CMK (cell line): ENCODE results near the gene RNASE13.

Experiments used
- DNase-seq: peaks from one replicate; pipeline ENCODE4 v3.0.0-alpha.2; 2010; ENCODE audit warnings: low read depth

RNASE13 gene, protein sequence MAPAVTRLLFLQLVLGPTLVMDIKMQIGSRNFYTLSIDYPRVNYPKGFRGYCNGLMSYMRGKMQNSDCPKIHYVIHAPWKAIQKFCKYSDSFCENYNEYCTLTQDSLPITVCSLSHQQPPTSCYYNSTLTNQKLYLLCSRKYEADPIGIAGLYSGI

GRCh38 chr14:21034707-21035106 lies at the start of gene RNASE13:
Gene RNASE13 (minus strand): TSS chr14:21034807. CDS start chr14:21034288, 519 bp downstream.
- DNase-seq, result no peak

DNA sequence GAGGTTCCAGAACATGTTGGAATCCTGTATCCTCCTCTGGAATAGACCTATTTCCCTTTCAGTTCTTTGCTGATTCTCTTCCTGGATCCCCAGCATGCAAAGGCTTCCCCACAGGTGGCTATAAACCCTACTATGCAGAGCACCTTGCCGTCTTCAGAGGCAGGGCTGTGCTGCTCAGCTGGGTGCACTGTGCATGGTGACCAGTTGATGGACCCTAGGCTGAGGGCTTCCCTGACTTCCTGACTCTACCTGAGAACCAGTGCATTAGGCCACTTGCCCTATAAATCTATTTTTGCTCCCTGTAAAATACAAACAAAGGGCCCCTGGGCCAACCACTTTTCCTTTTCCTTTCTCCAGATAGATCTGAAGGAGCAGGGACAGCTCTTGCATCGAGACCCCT lies 49.8 kb upstream of the RNASE13 start:
- DNase-seq, result no peak

GRCh38 chr14:21083565-21084325 lies 49.1 kb upstream of the RNASE13 start:
- no peak for DNase-seq

GRCh38 chr14:21081521-21082142 lies 47.0 kb upstream of the RNASE13 start:
- no peak for DNase-seq

DNA sequence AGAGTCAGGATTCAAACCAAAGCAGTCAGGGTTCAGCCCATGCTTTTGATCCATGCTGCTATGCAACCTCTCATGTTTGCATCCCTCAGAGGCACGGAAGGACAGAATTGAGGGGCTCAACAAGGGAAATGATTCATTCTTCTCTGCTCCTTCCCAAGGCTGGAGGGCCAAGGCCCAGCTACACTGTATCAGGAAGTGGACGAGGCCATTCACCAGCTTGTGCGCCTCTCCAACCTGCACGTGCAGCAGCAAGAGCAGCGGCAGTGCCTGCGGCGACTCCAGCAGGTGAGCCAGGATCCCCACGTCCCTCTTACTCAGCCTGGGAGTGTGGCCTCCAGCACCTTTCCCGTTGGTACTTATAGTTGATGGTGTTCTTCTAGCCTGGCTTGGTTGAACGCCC lies 44.1 kb upstream of the RNASE13 start:
- DNase-seq, result no peak

DNA sequence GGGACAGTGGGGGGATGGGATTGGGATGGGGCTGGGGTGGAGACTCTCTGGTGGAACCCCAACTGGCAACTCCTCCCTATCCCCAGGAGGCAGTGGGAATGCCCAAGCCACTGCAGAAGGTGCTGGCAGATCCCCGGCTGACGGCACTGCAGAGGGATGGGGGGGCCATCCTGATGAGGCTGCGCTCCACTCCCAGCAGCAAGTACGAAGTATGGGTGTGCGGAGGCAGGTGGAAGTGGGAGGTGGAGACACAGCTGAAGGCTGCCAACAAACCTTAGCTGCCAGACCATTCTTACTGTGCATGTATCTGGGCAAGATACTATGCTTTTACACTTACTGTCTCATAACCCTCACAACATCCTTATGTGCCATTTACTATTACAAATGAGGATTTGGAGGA lies 43.7 kb upstream of the RNASE13 start:
- DNase-seq, result no peak

DNA sequence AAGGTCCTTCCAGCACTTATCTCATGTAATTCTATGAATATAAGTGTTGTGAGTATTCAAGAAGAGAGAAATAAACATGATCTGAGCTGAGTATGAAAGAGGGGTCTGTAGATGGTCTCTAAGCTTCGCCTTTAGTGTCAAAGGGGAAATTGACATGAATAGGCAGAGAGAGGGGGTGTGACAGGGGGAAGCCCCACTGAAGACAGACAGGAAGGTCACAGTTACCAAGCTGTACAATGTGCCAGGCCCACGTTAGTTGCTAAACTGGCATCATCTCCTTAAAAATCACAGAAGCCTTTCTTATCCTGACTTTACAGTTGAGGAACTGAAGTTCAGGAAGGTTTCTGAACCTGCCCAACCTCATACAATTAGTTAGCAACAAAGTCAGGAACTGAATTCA lies 43.1 kb upstream of the RNASE13 start:
- DNase-seq, result no peak

GRCh38 chr14:21075719-21076437 lies 41.3 kb upstream of the RNASE13 start:
- no peak for DNase-seq

GRCh38 chr14:21074398-21075272 lies 40.0 kb upstream of the RNASE13 start:
- no peak for DNase-seq

GRCh38 chr14:21073921-21074320 lies 39.3 kb upstream of the RNASE13 start:
- no peak for DNase-seq

DNA sequence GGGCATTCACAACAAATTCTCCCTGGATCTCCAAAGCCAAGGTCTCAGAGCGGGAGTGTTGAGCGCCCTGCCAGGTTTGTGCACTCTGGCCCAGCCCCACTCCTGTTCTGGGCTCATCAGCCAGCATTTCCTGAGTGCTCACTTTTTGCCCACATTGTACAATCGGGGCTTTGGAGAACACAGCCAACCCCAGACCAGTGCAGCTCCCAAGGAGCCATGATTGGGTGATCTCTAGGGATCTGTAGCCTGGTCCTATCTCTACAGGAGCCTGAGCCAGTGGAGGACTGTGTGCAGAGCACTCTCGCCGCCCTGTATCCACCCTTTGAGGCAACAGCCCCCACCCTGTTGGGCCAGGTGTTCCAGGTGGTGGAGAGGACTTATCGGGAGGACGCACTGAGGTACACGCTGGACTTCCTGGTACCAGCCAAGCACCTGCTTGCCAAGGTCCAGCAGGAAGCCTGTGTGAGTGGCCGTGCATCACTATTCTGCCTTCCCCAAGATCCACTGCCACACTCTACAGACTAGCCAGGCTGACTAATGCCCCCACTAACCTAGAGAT lies 38.3 kb upstream of the RNASE13 start:
- no peak for DNase-seq

DNA sequence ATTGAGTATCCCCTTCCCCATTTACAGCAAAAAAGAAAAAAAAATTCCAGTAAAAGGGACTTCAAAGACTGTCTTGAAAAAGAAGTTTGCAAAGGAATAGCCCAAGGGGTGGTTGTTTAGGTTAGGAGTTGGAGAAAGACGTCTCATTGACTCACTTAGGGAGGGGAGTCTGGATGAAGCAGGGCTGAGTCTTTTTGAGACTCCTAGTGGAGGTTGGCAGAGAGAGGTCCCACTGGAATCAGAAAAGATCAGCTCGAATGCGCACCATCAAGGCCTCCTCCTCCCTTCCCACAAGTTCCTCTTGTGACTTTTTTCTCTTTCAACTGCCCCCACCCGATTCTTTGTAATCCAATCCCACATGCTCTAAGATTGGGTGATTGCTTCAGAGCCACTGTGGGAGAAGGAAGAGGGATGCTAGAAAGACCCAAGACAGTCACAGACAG lies 37.4 kb upstream of the RNASE13 start:
- DNase-seq, result no peak

DNA sequence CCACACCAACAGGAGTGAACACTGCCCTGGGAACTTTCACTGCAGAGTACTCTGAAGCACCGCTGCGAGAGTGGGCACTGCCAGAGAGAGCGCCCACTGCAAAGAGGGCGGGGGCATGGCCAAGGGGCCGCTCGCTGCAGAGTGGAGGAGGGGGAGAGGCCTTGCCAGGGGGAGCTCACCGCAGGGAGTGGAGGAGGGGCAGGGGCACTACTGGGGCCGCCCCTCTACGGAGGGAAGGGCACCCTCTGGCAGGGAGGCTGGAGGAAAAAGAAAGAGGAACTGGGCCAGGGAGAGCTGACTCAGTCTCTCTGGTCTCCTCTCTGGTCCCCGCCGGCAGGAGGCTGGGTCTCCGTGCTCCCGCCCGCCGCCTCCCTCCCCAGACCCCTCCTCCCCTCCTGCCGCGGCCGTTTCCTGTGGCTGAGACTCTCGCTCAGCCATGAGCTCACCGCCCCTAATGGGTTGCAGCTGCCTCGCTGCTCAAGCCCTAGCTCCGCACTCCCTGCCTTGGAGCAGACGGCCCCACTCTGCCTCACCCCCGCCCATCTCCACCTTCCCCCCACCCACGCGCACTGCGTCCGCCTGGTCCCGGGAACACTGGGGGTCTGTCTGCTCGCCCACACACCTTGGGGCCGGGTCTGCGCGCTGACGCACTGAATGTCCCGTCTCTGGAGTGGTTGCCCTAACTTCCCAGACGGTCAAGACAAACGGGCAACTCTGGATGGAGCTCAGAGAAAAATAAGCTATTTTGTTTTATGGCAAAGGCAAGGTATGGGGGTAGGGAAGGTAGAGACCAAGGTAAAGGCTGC lies 36.8 kb upstream of the RNASE13 start:
- DNase-seq, result peak; percentile 80

DNA sequence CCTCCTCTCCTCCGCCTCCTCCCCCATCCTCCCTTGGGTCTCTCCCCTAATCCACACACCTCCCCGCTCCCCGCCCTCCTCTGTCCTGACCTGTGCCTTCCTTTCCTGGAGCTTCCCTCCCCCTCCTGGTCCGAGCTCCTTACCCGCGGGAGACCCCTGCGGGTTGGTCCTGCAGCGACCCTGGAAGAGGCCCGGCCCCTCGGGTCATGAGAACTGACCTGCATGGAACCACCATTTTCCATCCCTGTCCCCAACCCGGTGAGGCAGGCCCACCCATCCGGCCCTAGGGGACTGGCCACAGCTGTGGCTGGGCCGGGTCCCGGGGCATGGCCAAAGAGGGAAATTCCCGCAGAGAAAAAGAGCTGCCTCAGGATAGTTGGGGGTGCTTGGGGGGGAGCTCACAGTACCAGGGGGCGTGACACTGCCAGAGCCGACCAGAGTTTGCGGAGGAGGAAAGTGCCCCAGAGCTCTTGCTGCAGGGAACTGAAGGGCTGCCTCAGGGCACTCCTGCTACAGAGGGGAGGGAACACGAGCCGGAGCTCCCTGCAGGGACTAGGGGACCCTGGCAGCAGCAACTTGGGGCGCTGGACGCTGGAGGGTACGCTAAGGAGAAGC lies 36.1 kb upstream of the RNASE13 start:
- no peak for DNase-seq

DNA sequence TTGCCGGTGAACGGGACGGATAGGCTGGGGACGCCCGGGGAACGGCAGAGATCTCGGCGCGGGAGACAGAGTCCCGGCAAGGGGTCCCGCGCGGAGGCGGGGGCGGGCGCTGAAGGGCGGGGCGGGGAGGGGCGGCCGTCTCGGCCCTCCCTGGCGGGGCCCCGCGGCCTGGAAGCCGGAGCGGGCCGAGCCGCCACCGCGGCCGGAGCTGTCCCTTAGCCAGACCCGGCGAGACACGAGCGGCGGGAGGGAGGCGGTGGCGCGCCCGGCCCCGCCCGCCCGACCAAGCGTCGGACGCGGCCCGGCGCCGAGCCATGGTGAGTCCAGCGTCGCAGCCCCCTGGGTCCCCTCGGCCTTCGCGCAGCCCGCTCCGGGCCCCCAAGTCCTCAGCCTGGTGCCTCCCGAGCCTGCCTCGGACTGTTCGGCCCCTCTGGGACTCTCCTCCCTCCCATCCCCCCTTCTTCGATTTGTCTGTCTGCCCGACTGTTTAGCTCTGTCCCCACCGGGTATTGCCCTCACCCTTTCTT lies 35.5 kb upstream of the RNASE13 start, which contains the start of gene ARHGEF40:
TSS of gene ARHGEF40 (plus strand) at position 222 of the 527 bp plus-strand sequence. CDS start at position 315, 93 bp downstream.
- DNase-seq, result no peak

- no peak for DNase-seq
Measured at GRCh38 chr14:21069388-21070082, 34.9 kb upstream of the RNASE13 start.

DNA sequence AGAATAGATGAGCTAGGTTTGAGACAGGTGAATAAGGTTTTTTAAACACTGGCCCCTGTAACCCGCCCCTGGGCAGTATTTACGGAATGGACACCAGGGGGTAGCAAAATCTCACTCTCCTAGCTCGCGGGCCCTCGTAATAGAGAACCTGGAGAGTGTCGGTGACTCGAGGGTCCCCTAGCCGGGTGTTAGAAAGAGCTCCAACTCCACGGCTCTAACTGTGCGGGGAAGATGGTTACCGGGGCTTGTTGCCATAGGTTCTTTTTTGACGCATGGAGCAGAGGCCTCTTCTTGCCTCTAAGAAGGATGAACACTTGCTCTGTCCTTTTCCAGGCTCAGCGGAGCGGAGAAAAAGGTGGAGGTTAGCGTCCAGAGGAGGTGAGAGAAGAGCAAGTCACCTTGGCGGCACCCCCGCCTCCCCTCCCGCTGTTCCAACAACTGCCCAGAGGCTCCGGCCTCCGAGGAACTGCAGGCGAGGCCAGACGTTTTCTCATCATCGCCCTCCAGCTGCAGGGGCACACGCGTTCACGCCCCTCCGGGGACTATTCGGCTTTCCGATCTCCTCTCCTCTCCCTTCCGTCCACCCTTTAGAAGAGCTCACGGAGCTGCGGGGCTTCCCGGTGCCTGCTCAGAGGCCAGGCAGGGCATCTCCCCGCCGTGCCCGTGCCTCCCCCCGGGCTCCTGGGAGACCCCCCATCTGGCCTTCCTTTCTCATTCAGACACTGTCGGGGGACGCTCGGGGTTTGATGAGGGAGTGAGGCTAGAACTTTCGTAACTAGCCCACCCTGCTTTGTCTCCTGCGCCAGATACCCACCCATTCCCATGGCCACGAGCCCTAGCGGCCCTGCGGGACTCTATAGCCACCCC lies 34.1 kb upstream of the RNASE13 start:
- no peak for DNase-seq

- DNase-seq, result no peak
Measured at GRCh38 chr14:21066882-21067502, 32.4 kb upstream of the RNASE13 start.
